ENCODE data around the gene C1QL3. TPM values are rescaled to one million over a fixed set of nuclear protein-coding genes. Genes with fewer than 3 reads are reported as not detected.

Gene C1QL3
- total and polyA plus RNA-seq, 2 of the 4 experiments (the other 2 are of a cell fraction), result not detected

- H2AK9ac ChIP-seq (replicated peaks; ENCODE audit: low read depth, low read length, poor library complexity), result no peak overlapping the region
- DNase-seq, result no peak
- no peak for ATAC-seq (ENCODE audit: low read depth)
These were observed 2.9 kb downstream of the C1QL3 start for GRCh38 chr10:16518822-16519221.

More at GRCh38 chr10:16518822-16519221, 2.9 kb downstream of the C1QL3 start:
- Histone ChIP-seq H4K8ac (ENCODE audit: low read depth in 2 of 2, low read length in 2 of 2) (no peak overlapping the region), H2AK5ac (ENCODE audit: low read depth, low read length) (no peak overlapping the region), H3K14ac (replicated peaks; ENCODE audit: low read depth, low read length) (no peak overlapping the region), H3K36me3 (ENCODE audit: control insufficient read depth, insufficient read depth, low read length) (no peaks in the 10 kb centered on the region), H3K56ac (ENCODE audit: extremely low read depth, insufficient read depth, low read length) (no peak overlapping the region), H3K4me1 (ENCODE audit: control insufficient read depth, insufficient read depth, low read length) (no peaks in the 10 kb centered on the region), H2BK20ac (ENCODE audit: low read depth, low read length) (no peak overlapping the region), H4K20me1 (ENCODE audit: insufficient read depth, low read length) (no peaks in the 10 kb centered on the region), H3K18ac (ENCODE audit: low read depth, low read length) (no peak overlapping the region), H3K4ac (ENCODE audit: low read depth, low read length) (no peak overlapping the region), H3K4me3 (ENCODE audit: insufficient read depth, low read depth, low read length) (no peak overlapping the region), H2BK5ac (ENCODE audit: low read depth, low read length, poor library complexity, severe bottlenecking) (no peak overlapping the region), H4K5ac (ENCODE audit: low read depth, low read length) (no peak overlapping the region), H2BK120ac (ENCODE audit: low read depth, low read length) (no peak overlapping the region), H3K27ac (ENCODE audit: insufficient read depth, low read length) (no peak overlapping the region), H3K9ac (ENCODE audit: low read depth, low read length) (no peak overlapping the region), H3K9me1 (ENCODE audit: insufficient read depth, low read length) (no peaks in the 10 kb centered on the region), H3K27me3 (ENCODE audit: control insufficient read depth, insufficient read depth, low read length) (peaks cover 42% of the 10 kb centered on the region), H3K4me2 (ENCODE audit: low read depth, low read length) (no peak overlapping the region), H2AFZ (replicated peaks; ENCODE audit: low read length, poor library complexity) (no peak overlapping the region), H3K79me1 (ENCODE audit: low read depth in 1 of 2, low read length in 2 of 2) (no peaks in the 10 kb centered on the region), H2BK15ac (ENCODE audit: low read depth, low read length) (no peak overlapping the region), H3K9me3 (ENCODE audit: control insufficient read depth, insufficient read depth, low read length) (no peaks in the 10 kb centered on the region), H4K91ac (ENCODE audit: insufficient read depth, low read depth, low read length) (no peak overlapping the region), H3K23ac (ENCODE audit: low read depth, low read length) (no peak overlapping the region)
- 0 out of 2 replicates have a peak, but pooled peaks have one; percentile 16 for TF ChIP-seq CTCF (conservative IDR thresholded peaks at IDR 0.05; ENCODE audit: low read depth, low read length)
- TF ChIP-seq RAD21 (IDR thresholded peaks at IDR 0.05; ENCODE audit: low read length), result no peak
- in situ Hi-C loops (cut with MboI; ENCODE audit: low sequenced_read_pairs), result no loop called here
- CTCF ChIA-PET, result no interaction called here
- no CpG with 5 or more reads among the region's 4 CpGs for WGBS, 2 experiments (ENCODE audit: extremely low coverage in 2 of 2, insufficient read length in 1 of 2)
- POLR2A ChIA-PET (ENCODE audit: unreplicated experiment), result no interaction called here
- intact Hi-C loops (cut with micrococcal nuclease), result no loop called here
- no TSS peak for BruUV-seq (replicated peaks)
- dilution Hi-C loops (cut with HindIII; ENCODE audit: low sequenced_read_pairs, unreplicated experiment), result no loop called here
